Colon (tissue), 2 donors: ENCODE results near the gene TMEM185B.
"Not testable (repeated sequence)": the region's sequence is repeated elsewhere in the genome, so short reads cannot be mapped to it uniquely, and the experiment has no call there.

Experiments used
- FAIRE-seq: peaks from 2 replicates; lab custom pipeline; 2012; peaks lifted over from hg19 to GRCh38; lab: Jason Lieb, UNC
- donor health status: control.
- donor health status: control.

Gene TMEM185B

GRCh38 chr2:120223034-120223912 is at the start of gene TMEM185B:
Gene TMEM185B (minus strand): TSS chr2:120223400. CDS start chr2:120222976, 424 bp downstream.
- no peak for FAIRE-seq

GRCh38 chr2:120271711-120272379 is 48.6 kb upstream of the TMEM185B start:
- FAIRE-seq = no peak

DNA sequence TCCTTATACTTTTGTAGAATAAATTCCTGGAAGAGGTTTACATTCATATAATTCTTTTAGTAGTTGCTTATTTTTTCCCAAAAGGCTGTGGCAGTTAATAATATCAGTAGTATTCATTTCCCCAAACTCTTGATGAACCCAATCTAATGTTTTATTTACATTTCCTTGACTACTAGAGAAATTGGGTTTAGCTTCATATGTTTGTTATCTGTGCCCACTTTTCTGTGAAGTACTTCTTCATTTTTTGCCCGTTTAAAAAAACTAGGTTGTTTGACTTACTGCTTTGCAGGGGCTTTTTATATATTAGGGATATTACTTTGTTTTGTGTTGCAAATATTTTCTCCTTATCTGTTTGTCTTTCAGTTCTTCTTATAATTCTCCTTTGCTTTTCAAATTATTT is 46.6 kb upstream of the TMEM185B start:
- no peak for FAIRE-seq

DNA sequence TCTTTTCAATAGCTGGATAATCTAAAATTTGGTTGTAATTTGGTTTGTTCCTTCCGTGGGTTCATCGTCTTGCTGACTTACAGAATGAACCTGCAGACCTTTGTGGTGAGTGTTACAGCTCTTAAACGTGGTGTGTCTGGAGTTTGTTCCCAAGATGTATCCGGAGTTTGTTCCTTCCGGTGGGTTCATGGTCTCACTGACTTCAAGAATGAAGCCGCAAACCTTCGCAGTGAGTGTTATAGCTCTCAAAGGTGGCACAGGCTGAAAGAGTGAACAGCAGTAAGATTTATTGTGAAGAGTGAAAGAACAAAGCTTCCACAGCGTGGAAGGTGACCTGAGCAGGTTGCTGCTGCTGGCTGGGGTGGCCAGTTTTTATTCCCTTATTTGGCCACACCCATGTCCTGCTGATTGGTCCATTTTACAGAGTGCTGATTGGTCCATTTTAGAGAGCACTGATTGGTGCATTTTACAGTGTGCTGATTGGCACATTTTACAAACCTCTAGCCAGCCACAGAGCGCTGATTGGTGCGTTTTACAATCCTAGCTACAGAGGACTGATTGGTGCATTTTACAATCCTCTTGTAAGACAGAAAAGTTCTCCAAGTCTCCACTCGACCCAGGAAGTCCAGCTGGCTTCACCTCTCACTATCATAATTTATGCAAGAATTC is 46.0 kb upstream of the TMEM185B start:
- FAIRE-seq = no peak

GRCh38 chr2:120267348-120267747 is 44.1 kb upstream of the TMEM185B start:
- FAIRE-seq = no peak

- no peak for FAIRE-seq
These were observed 41.8 kb upstream of the TMEM185B start for GRCh38 chr2:120265006-120265405.

DNA sequence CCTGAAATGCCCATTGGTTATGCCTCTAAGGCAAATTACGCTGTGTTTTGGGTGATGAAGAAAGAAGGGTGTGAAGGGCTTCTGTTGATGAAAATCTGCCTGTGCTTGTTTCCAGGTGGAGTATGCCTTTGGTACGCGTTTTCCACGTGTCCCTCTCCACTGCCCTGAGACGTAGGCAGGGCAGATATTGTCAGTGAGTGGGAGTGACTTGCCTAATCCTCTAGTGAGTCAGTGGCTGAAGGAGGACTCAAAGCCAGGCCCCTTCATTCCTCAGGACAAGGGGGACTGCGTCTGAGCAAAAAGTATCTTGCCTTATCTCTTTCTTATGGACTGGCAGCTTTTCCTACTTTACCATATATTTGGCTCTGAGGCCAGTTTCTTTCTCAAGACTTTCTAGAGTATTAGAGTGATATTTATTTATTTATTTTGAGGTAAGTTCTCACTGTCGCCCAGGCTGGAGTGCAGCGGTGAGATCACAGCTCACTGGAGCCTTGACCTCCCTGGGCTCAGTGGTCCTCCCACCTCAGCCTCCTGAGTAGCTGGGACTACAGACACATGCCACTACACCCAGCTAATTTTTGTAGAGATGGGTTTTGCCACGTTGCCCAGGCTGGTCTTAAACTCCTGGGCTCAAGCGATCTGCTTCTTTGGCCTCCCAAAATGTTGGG is 39.7 kb upstream of the TMEM185B start:
- FAIRE-seq = no peak

GRCh38 chr2:120262150-120262549 is 39.0 kb upstream of the TMEM185B start:
- FAIRE-seq = no peak

DNA sequence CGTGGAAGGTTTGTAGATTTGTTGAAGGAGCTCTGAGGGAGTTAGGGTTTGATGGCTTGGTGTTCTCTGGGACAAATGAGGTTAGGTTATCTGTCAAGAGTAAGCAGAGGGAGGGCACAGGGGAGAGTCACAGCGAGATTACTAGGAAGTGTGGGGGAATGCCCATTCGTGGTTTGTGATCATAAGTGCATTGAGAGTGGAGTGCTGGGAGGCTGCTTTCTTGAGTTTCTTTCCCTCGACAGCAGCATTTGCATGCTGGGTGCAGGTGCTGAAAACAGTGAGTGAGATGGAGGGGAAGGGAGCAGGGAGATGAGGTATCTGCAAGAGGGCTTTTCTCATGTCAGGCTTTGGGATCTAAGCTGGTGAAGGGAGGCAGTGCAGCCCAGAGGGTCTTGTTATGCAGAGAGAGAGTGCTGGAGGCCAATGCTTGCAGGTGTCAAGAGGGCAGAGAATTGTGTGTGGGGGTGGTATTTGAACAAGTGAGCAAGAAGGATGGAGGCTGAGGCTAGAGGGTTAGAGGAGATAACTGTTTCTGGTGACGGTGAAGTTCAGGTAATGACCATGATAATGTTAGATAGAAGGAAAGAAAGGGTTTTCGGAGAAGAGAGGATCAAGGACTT is 38.3 kb upstream of the TMEM185B start:
- no peak for FAIRE-seq

DNA sequence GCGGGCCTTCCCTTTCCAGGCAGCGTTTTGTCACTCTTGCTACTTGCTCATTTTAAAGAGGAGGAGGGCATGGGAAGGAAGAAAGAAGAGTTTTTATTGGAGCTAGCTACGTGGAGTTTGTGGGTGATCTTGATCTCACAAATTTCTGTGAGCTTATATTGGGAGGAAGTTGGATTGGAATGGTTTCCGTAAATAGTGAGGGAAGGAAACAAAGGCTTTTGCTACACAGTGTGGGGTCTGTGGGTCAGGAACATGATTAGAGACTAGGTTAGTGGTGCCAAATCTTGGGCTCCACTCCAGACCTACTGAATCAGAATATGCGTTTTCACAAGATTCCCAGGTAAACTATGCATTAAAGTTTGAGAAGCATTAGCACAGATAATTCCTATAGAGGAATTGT is 37.5 kb upstream of the TMEM185B start:
- FAIRE-seq = no peak

- not testable (repeated sequence) for FAIRE-seq
These were observed 36.7 kb upstream of the TMEM185B start for GRCh38 chr2:120259939-120260338.

- no peak for FAIRE-seq
These were observed 35.0 kb upstream of the TMEM185B start for GRCh38 chr2:120258196-120258595.

DNA sequence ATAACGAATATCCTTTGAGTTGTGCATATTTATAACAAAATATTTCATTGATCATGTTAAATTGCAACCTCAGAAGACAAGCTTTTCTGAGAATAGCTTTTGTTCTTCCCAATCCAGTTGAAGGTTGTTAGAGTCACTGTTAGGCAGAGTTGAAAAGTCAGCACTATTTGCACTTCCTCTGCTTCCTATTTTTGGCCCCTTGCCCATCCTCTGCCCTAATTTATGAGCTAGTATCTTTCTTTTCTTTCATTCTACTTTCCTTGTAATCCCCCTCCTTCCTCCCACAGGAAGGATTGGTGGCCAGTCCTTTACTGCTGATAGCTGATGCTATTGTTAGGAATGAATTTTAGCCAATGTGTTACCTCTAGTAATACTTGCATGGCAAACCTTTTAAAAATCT is 34.3 kb upstream of the TMEM185B start:
- no peak for FAIRE-seq

DNA sequence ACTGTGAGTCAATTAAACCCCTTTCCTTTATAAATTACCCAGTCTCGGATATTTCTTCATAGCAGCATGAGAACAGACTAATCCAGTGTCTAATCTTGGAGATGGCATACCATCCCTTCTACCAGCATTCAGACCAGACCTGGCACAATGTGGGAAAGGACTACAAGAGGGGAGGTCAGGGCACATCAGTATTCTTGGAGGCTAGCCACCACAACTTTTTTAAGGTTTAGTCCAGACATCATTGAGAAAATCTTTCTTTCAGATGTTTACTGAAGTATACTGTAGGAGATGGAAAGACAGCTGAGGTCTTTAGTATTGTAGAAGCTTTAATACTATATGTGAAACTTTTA is 33.4 kb upstream of the TMEM185B start:
- no peak for FAIRE-seq

DNA sequence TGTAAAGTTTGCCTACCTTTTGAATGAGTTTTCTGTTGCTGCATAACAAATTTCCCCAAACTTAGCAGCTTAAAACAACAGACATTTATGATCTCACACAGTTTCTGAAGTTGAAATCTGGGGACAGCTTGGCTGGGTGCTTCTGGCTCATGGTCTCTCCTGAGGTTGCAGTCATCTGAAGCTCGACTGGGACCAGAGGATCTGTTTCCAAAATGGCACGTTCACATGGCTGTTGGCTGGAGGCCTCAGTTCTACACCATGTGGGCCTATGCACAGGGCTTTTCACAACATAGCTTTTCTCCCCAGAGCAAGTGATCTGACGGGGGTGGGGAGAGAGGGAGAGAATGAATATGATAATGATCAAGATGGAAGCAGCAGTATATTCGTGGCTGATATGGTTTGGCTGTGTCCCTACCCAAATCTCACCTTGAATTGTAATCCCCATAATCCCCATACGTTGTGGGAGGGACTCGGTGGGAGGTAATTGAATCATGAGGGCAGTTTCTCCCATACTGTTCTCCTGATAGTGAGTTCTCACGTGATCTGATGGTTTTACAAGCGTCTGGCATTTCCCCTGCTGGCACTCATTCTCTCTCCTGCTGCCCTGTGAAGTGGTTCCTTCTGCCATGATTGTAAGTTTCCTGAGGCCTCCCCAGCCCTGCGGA is 32.9 kb upstream of the TMEM185B start:
- FAIRE-seq = no peak

DNA sequence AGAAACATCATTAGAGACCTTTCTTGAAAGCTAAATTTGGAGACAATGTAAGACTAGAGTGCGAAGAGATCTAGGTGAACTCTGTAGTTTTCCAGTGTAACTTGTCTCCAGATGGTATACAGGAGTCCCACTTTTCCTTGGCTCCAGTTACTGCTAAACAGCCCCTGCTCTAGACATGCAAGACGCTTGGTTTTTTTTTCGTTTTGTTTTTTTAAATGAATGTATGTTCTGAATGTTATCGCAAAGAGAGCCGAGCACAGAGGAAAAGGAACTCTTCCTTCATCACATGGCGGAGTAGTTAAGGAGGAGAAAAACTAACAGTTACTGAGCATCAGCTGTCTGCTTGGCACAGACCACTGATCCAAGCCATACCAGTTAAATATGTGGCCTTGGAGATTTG is 31.9 kb upstream of the TMEM185B start:
- FAIRE-seq = no peak

DNA sequence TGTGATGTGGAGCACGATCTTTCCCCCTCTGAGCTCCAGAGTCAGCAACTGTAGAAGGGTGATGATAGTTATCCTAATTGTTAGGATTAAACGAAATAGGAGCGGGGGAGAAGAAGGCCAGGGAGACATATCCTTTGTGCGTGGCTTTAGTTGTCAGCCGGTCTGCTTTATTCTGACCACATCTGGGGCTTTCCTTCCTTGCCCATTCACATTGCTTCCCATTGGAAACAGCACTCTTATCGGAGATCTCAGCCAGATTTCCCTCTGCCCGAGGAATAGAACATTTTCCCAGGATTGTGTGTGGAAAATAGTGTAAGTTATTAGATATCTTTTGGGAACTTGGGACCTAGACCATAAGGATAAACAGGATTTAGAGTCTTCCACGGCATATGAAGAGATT is 31.0 kb upstream of the TMEM185B start:
- FAIRE-seq = no peak

DNA sequence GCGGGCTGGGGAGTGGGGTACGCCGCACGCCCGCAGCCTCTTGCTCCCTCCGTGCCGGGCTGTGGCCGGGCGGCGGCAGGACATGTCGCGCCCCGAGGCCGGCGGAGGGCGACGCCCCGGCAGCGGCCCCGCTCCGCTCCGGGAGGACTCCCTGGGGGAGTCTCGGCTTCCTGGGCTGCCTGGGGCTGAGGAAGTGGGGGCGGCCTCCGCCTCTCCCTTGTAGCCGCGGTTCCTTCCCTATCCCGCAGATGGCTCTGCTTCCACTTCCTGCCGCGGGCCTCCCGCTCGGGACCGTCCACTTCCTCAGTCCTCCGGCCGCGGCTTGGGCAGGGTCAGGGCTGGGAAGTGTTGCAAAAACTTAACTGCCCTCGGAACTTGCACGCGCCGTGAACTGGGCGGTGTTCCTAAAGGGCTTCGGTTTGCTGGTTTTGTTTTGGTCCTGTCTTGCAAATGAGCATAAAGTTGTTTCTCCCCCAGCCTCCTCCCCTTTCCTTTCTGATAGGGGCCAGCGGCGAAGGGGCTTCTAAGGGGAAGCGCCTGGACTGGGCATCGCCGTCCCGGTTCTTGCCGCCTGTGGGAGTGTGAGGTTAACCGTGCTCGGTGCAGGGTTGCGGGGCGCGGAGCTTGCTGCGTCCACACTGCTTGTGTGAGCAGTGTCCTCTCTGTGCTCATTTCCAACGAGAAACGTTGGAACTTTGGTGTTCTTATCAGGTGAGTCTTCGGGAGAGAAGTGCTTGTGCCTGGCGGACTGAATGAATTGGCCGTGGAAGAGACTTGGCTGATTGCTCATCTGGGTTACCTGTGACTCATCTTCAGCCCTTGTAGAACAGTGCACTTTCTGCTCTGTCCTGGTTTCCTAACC is 30.1 kb upstream of the TMEM185B start:
- FAIRE-seq = no peak

- no peak for FAIRE-seq
These were observed 29.2 kb upstream of the TMEM185B start, which contains the start of gene RALB for GRCh38 chr2:120252225-120253020. Gene RALB (plus strand): TSS chr2:120252852. CDS start chr2:120278665, 25,813 bp downstream.

DNA sequence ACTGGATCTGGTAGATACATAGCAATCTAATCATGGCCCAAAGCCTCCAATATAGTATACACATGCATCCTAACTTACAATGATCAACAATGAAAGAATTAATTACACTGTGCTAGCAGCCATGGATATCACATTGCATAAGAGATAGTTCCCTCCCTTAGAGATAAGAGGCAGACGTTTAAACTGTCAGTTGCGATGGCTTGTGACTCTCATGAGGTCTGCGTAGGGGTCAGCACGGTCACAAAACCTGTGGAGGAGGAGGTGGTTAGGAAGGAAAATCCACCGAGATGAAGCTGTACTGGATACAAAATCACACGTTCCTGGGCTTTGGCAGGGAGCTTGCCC is 28.7 kb upstream of the TMEM185B start:
- no peak for FAIRE-seq
